Measurements from ENCODE around the gene CDC37.

Gene CDC37

DNA sequence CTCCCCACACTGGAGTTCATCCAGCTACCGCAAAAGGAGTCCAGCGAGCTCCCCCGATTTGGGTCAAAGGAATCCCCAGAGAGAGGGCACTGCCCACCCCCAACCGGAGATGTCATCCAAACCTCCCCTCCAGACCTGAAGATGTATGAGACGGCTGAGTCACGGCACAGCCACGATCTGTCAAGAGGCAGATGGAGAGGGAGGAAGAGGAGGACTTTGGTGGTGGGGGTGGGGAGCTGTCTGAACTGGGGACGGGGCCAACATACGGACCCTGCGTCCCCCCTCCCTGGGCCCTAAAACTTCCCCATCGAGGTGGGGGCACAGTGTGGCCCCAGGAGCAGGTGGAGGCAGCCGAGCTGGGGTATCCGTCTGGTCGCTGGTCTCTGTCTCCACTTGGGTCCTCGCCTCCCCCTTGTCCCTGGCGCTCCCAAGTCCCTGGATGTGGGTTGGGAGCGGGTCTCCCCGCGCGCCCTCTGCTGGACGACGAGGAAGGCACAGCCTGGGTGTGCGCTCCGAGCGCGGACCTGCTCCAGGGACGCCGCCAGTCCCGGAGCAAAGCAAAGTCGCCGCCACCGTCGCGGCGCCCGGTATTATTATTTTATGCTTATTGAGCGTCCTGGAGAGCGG, 20.8 kb upstream of the CDC37 start:
- ATAC-seq (peak; percentile 19), DNase-seq (ENCODE audit: low spot score in 2 of 2) (peak; percentile 61 to 83)
- peak overlapping the region; percentile 81 for H3K4me3 Mint-ChIP-seq
- H3K36me3 Mint-ChIP-seq: peaks cover 54% of the 10 kb centered on the region
- peaks cover 86% of the 10 kb centered on the region for H3K4me1 Mint-ChIP-seq
- H3K27ac Mint-ChIP-seq: peak overlapping the region; percentile 94
- no peaks in the 10 kb centered on the region for H3K9me3 Mint-ChIP-seq

- Mint-ChIP-seq H3K27ac (no peak overlapping the region), H3K9me3 (no peaks in the 10 kb centered on the region), H3K4me3 (peak overlapping the region; percentile 81), H3K4me1 (peaks cover 84% of the 10 kb centered on the region), H3K36me3 (peaks cover 45% of the 10 kb centered on the region)
- ATAC-seq: no peak
- no peak for DNase-seq (ENCODE audit: low spot score in 2 of 2)
Observed at GRCh38 chr19:10422846-10423245, 19.5 kb upstream of the CDC37 start.

DNA sequence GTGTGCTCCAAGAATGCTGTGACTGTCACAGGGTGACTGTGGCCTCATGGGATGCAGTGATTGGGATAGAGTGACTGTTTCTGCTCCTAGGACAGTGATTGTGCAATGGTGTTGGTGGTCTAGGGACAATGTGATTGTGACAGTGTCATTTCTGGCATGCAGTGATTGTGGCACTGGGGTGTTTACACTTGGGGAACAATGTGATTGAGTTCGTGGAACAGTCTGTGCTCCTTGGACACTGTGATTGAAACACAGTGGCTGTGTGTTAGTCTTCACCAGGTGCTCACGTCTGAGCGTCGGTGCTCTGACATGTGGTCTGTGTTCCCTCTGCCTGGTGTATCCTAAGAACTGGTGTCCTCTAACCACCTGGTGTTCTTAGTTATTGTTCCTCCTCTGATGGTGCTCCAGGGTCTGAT, 18.7 kb upstream of the CDC37 start:
- peak overlapping the region; percentile 79 for H3K27ac Mint-ChIP-seq
- DNase-seq (ENCODE audit: low spot score in 2 of 2): no peak
- peaks cover 80% of the 10 kb centered on the region for H3K4me1 Mint-ChIP-seq
- H3K4me3 Mint-ChIP-seq: peak overlapping the region; percentile 81
- peaks cover 48% of the 10 kb centered on the region for H3K36me3 Mint-ChIP-seq
- no peaks in the 10 kb centered on the region for H3K9me3 Mint-ChIP-seq
- ATAC-seq: no peak

DNA sequence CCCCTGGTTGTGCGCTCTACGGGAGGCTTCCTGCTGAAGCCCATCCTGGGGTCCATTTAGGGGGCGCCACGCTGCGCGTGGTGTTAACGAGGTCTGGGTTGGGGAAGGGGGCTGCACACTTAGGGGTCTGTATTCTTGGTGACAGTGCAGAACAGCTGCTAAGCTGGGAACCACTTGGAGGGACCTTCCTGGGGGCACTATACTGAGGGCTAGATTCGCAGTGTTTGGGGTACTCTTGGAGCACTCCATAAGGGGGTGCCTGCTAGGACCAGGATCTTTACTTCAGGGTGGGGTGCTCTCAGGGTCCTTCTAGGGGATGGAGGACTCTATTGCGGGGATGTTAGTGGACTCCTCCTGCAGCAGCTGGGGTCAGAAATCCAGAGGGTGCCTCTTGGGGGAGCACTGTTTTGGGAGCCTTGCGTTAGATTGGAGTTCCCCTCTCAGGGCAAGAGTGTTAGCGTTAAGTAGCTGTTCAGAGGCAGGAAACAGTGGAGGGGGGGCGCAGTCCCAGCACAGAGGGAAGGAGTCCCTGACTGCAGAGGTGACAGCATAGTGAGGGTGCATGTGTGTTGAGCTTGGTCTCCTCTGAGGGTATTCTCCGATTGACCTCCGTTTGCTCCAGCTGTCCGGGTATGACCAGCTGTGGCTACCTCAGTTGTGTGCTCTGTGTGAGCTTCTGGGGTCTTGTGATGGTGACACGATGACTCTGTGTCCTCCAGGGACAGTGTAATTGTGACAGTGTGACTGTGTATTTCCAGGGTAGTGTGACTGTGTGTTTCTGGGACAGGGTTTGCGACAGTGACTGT, 18.1 kb upstream of the CDC37 start:
- peak overlapping the region; percentile 81 for H3K4me3 Mint-ChIP-seq
- DNase-seq (ENCODE audit: low spot score in 2 of 2): peak in 1 of 2 donors; percentile 67
- peak overlapping the region; percentile 79 for H3K27ac Mint-ChIP-seq
- H3K9me3 Mint-ChIP-seq: no peaks in the 10 kb centered on the region
- no peak for ATAC-seq
- peaks cover 80% of the 10 kb centered on the region for H3K4me1 Mint-ChIP-seq
- peaks cover 54% of the 10 kb centered on the region for H3K36me3 Mint-ChIP-seq

DNA sequence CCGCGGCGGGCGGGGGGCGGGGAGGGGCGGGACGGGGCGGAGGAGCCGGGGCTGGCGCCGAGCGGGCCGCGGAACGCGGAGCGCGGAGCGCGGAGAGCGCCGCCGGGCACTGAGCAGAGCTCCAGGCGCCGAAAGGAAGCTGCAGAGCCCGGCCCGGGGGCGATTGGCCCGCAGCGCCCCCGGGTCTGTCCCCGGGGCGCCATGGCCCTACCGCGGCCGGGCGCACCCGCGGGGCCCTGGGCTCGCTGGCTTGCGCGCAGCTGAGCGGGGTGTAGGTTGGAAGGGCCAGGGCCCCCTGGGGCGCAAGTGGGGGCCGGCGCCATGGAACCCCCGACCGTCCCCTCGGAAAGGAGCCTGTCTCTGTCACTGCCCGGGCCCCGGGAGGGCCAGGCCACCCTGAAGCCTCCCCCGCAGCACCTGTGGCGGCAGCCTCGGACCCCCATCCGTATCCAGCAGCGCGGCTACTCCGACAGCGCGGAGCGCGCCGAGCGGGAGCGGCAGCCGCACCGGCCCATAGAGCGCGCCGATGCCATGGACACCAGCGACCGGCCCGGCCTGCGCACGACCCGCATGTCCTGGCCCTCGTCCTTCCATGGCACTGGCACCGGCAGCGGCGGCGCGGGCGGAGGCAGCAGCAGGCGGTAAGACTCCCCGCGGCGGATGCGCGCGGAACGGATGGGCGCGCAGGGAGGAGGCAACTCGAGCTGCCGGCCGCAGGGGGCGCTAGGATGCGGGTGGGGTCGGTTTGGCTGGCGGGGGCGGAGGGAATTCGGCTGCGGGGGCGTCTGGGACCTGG, 17.3 kb upstream of the CDC37 start, which contains the start of gene PDE4A:
PDE4A (plus strand) TSS at position 95 of the 796 bp plus-strand sequence; CDS start at position 322, 227 bp downstream.
- Mint-ChIP-seq H3K36me3 (peaks cover 55% of the 10 kb centered on the region), H3K4me1 (peaks cover 80% of the 10 kb centered on the region), H3K4me3 (peak within 1 kb of the TSS; percentile 81), H3K9me3 (no peaks in the 10 kb centered on the region), H3K27ac (peak within 1 kb of the TSS; percentile 90)
- ATAC-seq (peak; percentile 4), DNase-seq (ENCODE audit: low spot score in 2 of 2) (peak; percentile 74 to 87)

DNA sequence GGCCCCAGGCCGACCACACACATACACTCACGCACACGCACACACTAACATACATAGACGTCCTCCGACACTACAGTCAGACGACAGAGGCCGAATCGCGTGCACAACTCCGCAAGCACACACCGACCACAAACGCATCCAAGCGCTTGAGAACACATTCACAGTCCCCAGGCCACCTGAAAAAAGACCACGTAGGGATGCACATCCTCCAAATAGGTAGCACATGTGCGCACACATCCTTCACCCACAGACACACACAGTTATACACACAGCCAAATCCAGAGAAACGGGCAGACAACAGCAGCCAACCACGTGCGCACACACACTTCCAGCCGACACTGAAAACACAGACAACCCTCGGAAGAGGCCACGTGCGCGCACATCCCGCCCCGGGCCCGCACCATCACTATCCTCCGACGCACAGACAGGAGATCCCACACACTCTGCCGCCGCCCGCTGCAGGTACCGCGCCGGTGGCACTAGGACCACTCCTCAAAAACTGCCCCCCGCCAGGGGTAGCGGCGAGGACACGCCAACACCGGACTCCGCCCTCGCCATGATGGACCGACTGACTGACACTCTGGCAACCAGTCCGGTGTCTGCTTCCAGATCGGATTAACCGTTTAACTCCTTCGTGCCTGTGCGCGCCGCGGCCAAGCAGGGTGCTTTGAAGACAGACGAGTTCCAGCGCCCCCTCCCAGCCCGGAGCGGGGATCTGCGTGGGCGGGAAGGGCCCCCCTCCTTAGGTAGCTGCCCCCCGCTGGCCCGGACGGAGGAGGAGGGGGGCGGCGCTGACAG, 16.5 kb upstream of the CDC37 start:
- Mint-ChIP-seq H3K36me3 (peaks cover 47% of the 10 kb centered on the region), H3K4me1 (peaks cover 80% of the 10 kb centered on the region), H3K27ac (peak overlapping the region; percentile 90), H3K4me3 (peak overlapping the region; percentile 81), H3K9me3 (no peaks in the 10 kb centered on the region)
- DNase-seq (ENCODE audit: low spot score in 2 of 2): peak; percentile 56 to 84
- peak; percentile 43 for ATAC-seq

DNA sequence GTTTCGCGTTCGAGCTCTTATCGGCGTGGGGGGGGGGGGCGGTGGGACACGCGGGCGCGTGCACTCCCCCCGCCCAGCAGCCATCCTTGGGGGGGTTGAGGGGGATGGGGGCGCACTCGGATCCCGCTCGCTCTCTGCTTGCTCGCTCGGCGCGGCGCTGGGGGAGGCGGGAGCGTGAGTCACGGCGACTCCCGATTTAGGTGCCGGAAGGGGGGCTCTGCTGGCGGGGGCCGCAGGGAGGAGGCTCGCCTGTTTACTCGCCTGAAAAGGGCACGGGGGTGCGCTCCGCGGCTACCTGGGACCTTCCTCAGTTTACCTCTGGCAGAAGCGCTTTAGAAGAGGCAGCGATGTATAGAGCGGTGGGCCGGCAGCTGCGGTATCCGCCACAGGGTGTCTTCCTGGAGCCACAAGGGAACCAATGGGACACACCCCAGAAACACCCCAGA, 15.9 kb upstream of the CDC37 start:
- peaks cover 44% of the 10 kb centered on the region for H3K36me3 Mint-ChIP-seq
- peaks cover 74% of the 10 kb centered on the region for H3K4me1 Mint-ChIP-seq
- H3K9me3 Mint-ChIP-seq: no peaks in the 10 kb centered on the region
- peak overlapping the region; percentile 81 for H3K4me3 Mint-ChIP-seq
- ATAC-seq (no peak), DNase-seq (ENCODE audit: low spot score in 2 of 2) (peak; percentile 42 to 75)
- H3K27ac Mint-ChIP-seq: peak overlapping the region; percentile 90

DNA sequence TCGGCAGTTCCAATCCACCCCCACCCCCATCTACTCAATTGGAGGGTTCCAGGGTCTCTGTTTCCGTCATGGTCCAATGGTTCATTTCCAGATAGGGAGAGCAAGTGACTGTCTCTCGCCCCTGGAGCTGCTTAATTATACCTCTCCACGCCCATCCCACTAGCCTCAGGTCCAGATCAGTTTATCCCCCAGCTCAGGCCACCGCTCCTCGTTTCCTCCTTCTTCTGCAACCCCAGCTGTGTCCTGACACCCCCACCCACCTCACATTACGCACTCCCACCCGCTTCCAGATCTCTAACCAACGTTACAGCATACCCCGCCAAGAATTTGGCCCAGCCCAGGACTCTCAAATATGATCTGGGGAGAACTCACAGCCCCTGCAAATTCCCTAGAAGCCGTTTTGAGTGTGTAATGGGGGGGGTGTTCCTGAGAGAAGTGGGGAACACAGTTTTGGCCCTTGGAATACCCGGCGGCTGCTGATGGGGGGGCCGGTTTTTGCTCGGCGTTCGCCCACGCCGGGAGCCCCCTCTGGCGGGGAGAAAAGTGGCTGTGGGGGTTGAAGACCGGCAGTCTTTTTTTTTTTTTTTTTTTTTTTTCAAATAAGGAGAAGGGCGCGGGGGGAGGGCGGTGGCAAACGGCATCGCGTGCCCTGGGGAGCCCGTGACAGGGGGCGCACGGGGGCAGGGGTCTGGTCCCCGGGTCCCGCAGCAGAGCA, 15.3 kb upstream of the CDC37 start:
- Mint-ChIP-seq H3K4me3 (peak overlapping the region; percentile 81), H3K4me1 (peaks cover 68% of the 10 kb centered on the region), H3K27ac (peak overlapping the region; percentile 90), H3K36me3 (peaks cover 43% of the 10 kb centered on the region), H3K9me3 (no peaks in the 10 kb centered on the region)
- DNase-seq (ENCODE audit: low spot score in 2 of 2) (peak in 1 of 2 donors; percentile 58), ATAC-seq (no peak)

DNA sequence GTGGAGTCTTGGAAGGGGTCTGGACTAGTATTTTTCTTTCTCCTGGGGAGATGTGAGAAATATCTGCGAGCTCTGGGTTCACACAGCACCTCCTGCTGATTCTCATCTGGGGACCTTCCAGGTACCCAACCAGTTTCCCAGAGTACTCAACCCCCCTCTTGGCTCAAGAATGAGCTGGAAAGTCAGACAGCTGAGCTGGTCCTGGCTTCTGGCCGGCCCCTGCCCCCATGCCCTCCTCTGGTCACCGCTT, 14.8 kb upstream of the CDC37 start:
- peak overlapping the region; percentile 90 for H3K27ac Mint-ChIP-seq
- H3K4me1 Mint-ChIP-seq: peaks cover 63% of the 10 kb centered on the region
- ATAC-seq: no peak
- H3K4me3 Mint-ChIP-seq: peak overlapping the region; percentile 81
- DNase-seq (ENCODE audit: low spot score in 2 of 2): no peak
- H3K36me3 Mint-ChIP-seq: peaks cover 38% of the 10 kb centered on the region
- no peaks in the 10 kb centered on the region for H3K9me3 Mint-ChIP-seq

DNA sequence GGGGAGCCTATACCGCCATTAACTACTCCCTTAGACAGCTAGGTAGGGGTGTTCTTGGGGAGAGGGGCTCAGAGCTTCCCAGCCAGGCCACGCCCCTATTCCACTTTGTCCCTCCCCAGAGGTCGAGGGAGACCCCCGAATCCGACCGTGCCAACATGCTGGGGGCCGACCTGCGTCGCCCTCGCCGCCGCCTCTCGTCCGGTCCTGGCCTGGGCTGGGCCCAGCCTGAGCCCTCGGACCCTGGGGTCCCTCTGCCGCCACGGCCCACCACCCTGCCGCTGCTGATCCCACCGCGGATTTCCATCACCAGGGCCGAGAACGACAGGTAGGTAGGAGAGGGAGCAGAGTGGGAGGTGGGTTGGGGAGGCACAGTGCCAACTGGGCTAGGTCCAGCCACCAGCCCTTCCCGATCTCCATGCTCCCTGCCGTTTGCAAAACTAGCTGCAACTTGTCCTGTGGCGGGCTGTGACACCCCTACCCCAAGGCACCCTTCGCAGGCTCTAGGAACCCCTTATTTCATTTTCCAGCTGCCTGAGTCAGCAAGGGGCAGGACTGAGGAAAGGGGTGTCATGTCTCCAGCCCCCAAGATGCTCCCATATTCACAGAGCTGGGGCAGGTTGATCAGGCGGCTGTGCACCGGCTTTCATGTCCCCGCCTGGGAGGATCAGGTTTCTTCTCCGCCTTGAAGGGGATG, 14.3 kb upstream of the CDC37 start:
- Mint-ChIP-seq H3K9me3 (no peaks in the 10 kb centered on the region), H3K4me1 (peaks cover 61% of the 10 kb centered on the region)

GRCh38 chr19:10416380-10417257, 13.3 kb upstream of the CDC37 start:
- peak overlapping the region; percentile 65 for H3K4me3 Mint-ChIP-seq
- peaks cover 40% of the 10 kb centered on the region for H3K36me3 Mint-ChIP-seq
- DNase-seq (ENCODE audit: low spot score in 2 of 2): peak; percentile 98 to 99
- peak overlapping the region; percentile 92 for H3K27ac Mint-ChIP-seq
- H3K9me3 Mint-ChIP-seq: no peaks in the 10 kb centered on the region
- peaks cover 54% of the 10 kb centered on the region for H3K4me1 Mint-ChIP-seq
- peak; percentile 69 for ATAC-seq

More for the DNA sequence above, 14.3 kb upstream of the CDC37 start:
- H3K4me3 Mint-ChIP-seq: peak overlapping the region; percentile 81
- ATAC-seq (no peak), DNase-seq (ENCODE audit: low spot score in 2 of 2) (peak in 1 of 2 donors; percentile 63)
- no peak overlapping the region for H3K27ac Mint-ChIP-seq
- H3K36me3 Mint-ChIP-seq: peaks cover 38% of the 10 kb centered on the region

DNA sequence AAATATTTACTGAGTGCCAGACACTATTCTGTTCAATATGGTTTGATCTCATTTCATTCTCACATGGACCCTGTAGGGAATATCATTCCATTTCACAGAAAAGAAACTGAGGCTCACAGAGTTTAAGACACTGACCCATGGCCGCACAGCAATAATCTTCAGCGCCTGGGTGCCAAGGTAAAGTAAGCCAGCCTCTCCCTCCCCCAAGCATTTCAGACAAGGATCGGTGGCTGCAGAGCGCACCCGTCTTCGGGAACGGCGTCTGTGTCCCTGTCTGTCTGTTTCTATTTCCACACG, 12.7 kb upstream of the CDC37 start:
- DNase-seq (ENCODE audit: low spot score in 2 of 2) (no peak), ATAC-seq (no peak)
- Mint-ChIP-seq H3K4me1 (peaks cover 55% of the 10 kb centered on the region), H3K36me3 (peaks cover 37% of the 10 kb centered on the region), H3K4me3 (peak overlapping the region; percentile 65), H3K9me3 (no peaks in the 10 kb centered on the region), H3K27ac (peak overlapping the region; percentile 92)

Measured in stimulated activated effector memory CD8-positive, alpha-beta T cell treated with anti-CD3 and anti-CD28 coated beads, Interleukin-12 subunit alpha, Interleukin-12 subunit beta, amount 100 ng/mL, for 72 hours (primary cell).